ENCODE measurements around the gene FCRLB.

GRCh38 chr1:161727256-161727924, 6.0 kb downstream of the FCRLB start:
- TF ChIP-seq CTCF (IDR thresholded peaks at IDR 0.05; ENCODE audit: low read length) (no peak), EZH2 (IDR thresholded peaks at IDR 0.05; ENCODE audit: borderline replicate concordance, low read length) (no peak)
